ENCODE results near the gene ROR2. TPM values are rescaled to one million over a fixed set of nuclear protein-coding genes. Genes with fewer than 3 reads are reported as not detected.

The ROR2 gene
- total and polyA plus RNA-seq, 2 of the 8 experiments (the other 6 are each of a cell fraction or from before 2014, with no cell fraction given), result 2.7 to 4.3 TPM

DNA sequence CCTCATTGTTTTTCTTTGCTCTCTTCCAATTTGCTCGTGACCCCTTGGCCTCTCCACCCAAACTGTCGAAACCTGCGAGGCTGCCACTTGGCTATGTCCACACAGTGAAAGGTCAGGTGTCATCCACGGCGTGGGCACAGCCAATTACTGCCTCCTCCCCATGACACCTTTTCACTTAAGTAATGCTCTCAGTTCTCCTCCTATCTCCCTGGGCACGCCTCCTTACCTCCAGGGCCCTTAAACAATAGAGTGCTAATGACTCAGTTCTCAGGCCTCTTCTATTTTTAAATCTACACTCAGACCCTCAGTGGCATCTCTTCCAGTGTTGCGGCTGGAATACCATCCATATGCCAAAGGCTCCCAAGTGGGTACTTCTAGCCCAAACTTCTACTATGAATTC is 256.8 kb downstream of the ROR2 start:
- no peak overlapping the region for H3K27ac ChIP-seq (ENCODE audit: low read depth, low read length)
- 75% methylated on average over 7 of the region's 7 CpGs; no CpG with 5 or more reads in 1 of the 2 experiments for WGBS, 2 experiments (ENCODE audit: extremely low coverage in 1 of 2, insufficient coverage in 1 of 2, insufficient read length in 1 of 2, insufficient replicate concordance in 2 of 2, low coverage in 1 of 2, low lambda C conversion rate in 2 of 2, missing lambda C conversion rate in 1 of 2)
- H3K27me3 ChIP-seq (replicated peaks in 1 of 4; ENCODE audit: control insufficient read depth in 3 of 4, extremely low read depth in 1 of 4, insufficient read depth in 3 of 4, low read length in 3 of 4), result no peaks in the 10 kb centered on the region
- H4K8ac ChIP-seq (ENCODE audit: extremely low read depth, insufficient read depth, low read length), result no peak overlapping the region
- no peak overlapping the region for H3K9ac ChIP-seq (replicated peaks in 1 of 4; ENCODE audit: extremely low read depth in 1 of 4, low read depth in 3 of 4, low read length in 3 of 4)
- H2AK5ac ChIP-seq (ENCODE audit: low read depth, low read length), result no peak overlapping the region
- H3K4me1 ChIP-seq (replicated peaks in 1 of 4; ENCODE audit: control insufficient read depth in 3 of 4, insufficient read depth in 4 of 4, low read length in 3 of 4), result peaks cover 2 to 11% (median 7%) of the 10 kb centered on the region in 4 experiments; a peak in 4 of 7 replicates
- no peak overlapping the region for H3K14ac ChIP-seq (ENCODE audit: insufficient read length)
- ChIA-PET POLR2A (ENCODE audit: partially characterized antibody) (no interaction called here), CTCF (ENCODE audit: partially characterized antibody) (interaction anchor here (1.0 kb wide), 1 partner anchor 34 kb away, joined by 4 read pairs; no protein-coding TSS in a partner anchor)
- 0 out of 4 replicates have a peak overlapping the region, but pooled peaks of 1 of the 2 experiments have one; percentile 8 for H3K4me2 ChIP-seq (ENCODE audit: insufficient read depth in 1 of 2, low read depth in 2 of 2, low read length in 2 of 2)
- H2BK12ac ChIP-seq (ENCODE audit: low read depth, low read length), result no peak overlapping the region
- H3K9me3 ChIP-seq (ENCODE audit: insufficient read depth in 2 of 2, low read depth in 1 of 2, low read length in 1 of 2), result no peaks in the 10 kb centered on the region
- H3K18ac ChIP-seq (ENCODE audit: extremely low read depth, low read length), result no peak overlapping the region; the same call in 1 of the 2 replicates
- H3K56ac ChIP-seq (replicated peaks; ENCODE audit: insufficient read length, low read depth, low read length), result no peak overlapping the region
- H2BK20ac ChIP-seq (ENCODE audit: low read length), result no peak overlapping the region
- DNase-seq (ENCODE audit: low read depth in 1 of 2, low spot score in 2 of 2), result no peak
- no peaks in the 10 kb centered on the region for H3K79me1 ChIP-seq (ENCODE audit: low read depth, low read length)
- H2BK120ac ChIP-seq (replicated peaks; ENCODE audit: low read depth, low read length), result no peak overlapping the region
- H4K5ac ChIP-seq (ENCODE audit: insufficient read length, low read depth, low read length), result no peak overlapping the region
- H3K23ac ChIP-seq (ENCODE audit: insufficient read length), result no peak overlapping the region
- no peaks in the 10 kb centered on the region for H3K36me3 ChIP-seq (ENCODE audit: control insufficient read depth in 2 of 4, insufficient read depth in 4 of 4, low read length in 3 of 4)
- H2BK5ac ChIP-seq (ENCODE audit: low read depth, low read length), result no peak overlapping the region
- FAIRE-seq, result no peak
- H4K20me1 ChIP-seq (replicated peaks in 1 of 2; ENCODE audit: control insufficient read depth in 1 of 2, insufficient read depth in 2 of 2, low read length in 2 of 2), result no peaks in the 10 kb centered on the region
- H2BK15ac ChIP-seq (ENCODE audit: low read length), result no peak overlapping the region
- H2AFZ ChIP-seq (ENCODE audit: low read length), result 0 out of 2 replicates have a peak overlapping the region, but pooled peaks have one; percentile 13
- H3K23me2 ChIP-seq (ENCODE audit: low read depth, low read length), result peaks cover 4% of the 10 kb centered on the region; the same call in 1 of the 2 replicates
- H3K79me2 ChIP-seq (ENCODE audit: control insufficient read depth in 1 of 2, insufficient read depth in 2 of 2, low read length in 2 of 2), result no peaks in the 10 kb centered on the region
- H4K91ac ChIP-seq (replicated peaks; ENCODE audit: insufficient read length, low read length), result no peak overlapping the region
- no peak overlapping the region for H3K4ac ChIP-seq (replicated peaks; ENCODE audit: insufficient read length, low read depth, low read length)
- no peak overlapping the region for H3K4me3 ChIP-seq (ENCODE audit: extremely low read depth in 1 of 4, insufficient read depth in 2 of 4, low read depth in 3 of 4, low read length in 4 of 4)
- TF ChIP-seq RNF2 (IDR thresholded peaks at IDR 0.05; ENCODE audit: borderline replicate concordance, low read depth, low read length, missing control alignments, poor library complexity, severe bottlenecking) (no peak), SRF (IDR thresholded peaks at IDR 0.05; ENCODE audit: low read depth, low read length) (no peak), EP300 (IDR thresholded peaks at IDR 0.05; ENCODE audit: borderline replicate concordance in 1 of 2, low read depth in 2 of 2, low read length in 2 of 2) (no peak), KDM5A (IDR thresholded peaks at IDR 0.05; ENCODE audit: low read length) (no peak), CBX5 (IDR thresholded peaks at IDR 0.05; ENCODE audit: low read depth, low read length) (no peak), EGR1 (IDR thresholded peaks at IDR 0.05; ENCODE audit: borderline replicate concordance, low read depth, low read length) (no peak), KDM1A (IDR thresholded peaks at IDR 0.05; ENCODE audit: borderline replicate concordance, low read length) (no peak), PHF8 (conservative IDR thresholded peaks at IDR 0.05; ENCODE audit: low read depth, low read length) (no peak), SUZ12 (IDR thresholded peaks at IDR 0.05; ENCODE audit: low read length) (no peak)
- TF ChIP-seq, protein P1, sequence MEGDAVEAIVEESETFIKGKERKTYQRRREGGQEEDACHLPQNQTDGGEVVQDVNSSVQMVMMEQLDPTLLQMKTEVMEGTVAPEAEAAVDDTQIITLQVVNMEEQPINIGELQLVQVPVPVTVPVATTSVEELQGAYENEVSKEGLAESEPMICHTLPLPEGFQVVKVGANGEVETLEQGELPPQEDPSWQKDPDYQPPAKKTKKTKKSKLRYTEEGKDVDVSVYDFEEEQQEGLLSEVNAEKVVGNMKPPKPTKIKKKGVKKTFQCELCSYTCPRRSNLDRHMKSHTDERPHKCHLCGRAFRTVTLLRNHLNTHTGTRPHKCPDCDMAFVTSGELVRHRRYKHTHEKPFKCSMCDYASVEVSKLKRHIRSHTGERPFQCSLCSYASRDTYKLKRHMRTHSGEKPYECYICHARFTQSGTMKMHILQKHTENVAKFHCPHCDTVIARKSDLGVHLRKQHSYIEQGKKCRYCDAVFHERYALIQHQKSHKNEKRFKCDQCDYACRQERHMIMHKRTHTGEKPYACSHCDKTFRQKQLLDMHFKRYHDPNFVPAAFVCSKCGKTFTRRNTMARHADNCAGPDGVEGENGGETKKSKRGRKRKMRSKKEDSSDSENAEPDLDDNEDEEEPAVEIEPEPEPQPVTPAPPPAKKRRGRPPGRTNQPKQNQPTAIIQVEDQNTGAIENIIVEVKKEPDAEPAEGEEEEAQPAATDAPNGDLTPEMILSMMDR (IDR thresholded peaks at IDR 0.05; ENCODE audit: control extremely low read depth in 1 of 3, insufficient read depth in 1 of 3, low read depth in 1 of 3, low read length in 3 of 3), result no peak

Measured in H1 (cell line).